Tibial nerve (tissue), 3 donors: Measurements from ENCODE around the gene ELK3.

Experiments used
- POLR2A ChIP-seq, 2 donors: fragments of 450-650 bp; IDR thresholded peaks; one replicate each; pipeline ENCODE4 v1.6.1; 2017; ENCODE audit warnings: antibody characterized with exemption in 2 of 2, mild to moderate bottlenecking in 2 of 2, moderate library complexity in 2 of 2
- TF ChIP-seq, protein P1 (sequence below), 5 experiments: fragments of 200-600 bp in 3 of 5; fragments of 450-650 bp in 2 of 5; sonication (generic) in 3 of 5; IDR thresholded peaks; one replicate each; pipeline ENCODE4 v1.5.1; 2016 to 2019; ENCODE audit warnings: antibody characterized with exemption in 5 of 5, mild to moderate bottlenecking in 3 of 5, moderate library complexity in 2 of 5

DNA sequence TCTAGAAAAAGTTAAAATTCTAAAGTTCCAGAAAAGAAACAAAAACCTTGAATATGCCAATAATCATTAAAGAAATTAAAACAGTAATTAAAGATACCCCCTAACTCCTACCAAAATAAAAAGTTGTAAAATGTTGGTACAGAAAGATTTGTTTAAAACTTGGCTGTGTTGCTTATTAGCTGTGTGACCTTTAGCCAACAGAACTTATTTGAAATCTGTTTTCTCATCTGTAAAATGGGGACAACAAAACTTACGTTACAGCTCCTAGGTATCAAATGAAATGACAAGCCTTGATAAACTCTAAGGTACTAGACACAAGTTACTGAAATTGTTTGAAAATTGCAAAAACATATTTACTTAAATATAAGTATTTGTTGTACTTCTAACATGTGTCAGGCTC is 71.7 kb downstream of the ELK3 start:
- TF ChIP-seq, protein P1, sequence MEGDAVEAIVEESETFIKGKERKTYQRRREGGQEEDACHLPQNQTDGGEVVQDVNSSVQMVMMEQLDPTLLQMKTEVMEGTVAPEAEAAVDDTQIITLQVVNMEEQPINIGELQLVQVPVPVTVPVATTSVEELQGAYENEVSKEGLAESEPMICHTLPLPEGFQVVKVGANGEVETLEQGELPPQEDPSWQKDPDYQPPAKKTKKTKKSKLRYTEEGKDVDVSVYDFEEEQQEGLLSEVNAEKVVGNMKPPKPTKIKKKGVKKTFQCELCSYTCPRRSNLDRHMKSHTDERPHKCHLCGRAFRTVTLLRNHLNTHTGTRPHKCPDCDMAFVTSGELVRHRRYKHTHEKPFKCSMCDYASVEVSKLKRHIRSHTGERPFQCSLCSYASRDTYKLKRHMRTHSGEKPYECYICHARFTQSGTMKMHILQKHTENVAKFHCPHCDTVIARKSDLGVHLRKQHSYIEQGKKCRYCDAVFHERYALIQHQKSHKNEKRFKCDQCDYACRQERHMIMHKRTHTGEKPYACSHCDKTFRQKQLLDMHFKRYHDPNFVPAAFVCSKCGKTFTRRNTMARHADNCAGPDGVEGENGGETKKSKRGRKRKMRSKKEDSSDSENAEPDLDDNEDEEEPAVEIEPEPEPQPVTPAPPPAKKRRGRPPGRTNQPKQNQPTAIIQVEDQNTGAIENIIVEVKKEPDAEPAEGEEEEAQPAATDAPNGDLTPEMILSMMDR (IDR thresholded peaks at IDR 0.05), result no peak
- no peak for TF ChIP-seq POLR2A (IDR thresholded peaks at IDR 0.05)
